ENCODE measurements around the gene RIC3.
A peak's percentile ranks its signal among the peaks of the same experiment; 100 is the strongest.

- TF ChIP-seq CTCF (IDR thresholded peaks at IDR 0.05) (peak in 1 of 6 experiments; percentile 13), POLR2A (IDR thresholded peaks at IDR 0.05) (no peak)
Observed at GRCh38 chr11:8087185-8087584, 81.6 kb downstream of the RIC3 start.

Measured in esophagus squamous epithelium (tissue), 4 donors.